OCI-LY1 (cell line): ENCODE results near the gene CDK18.

Experiments
- H2AFZ ChIP-seq: fragments of 200-600 bp; sonication (generic), shearing (Covaris generic); 2 replicates; pipeline ENCODE4 v1.6.0; 2014; ENCODE audit warnings: antibody characterized with exemption, mild to moderate bottlenecking, low read length
- H3F3A ChIP-seq: fragments of 200-600 bp; sonication (generic), shearing (Covaris generic); 2 replicates; pipeline ENCODE4 v1.6.0; 2014; ENCODE audit warnings: mild to moderate bottlenecking, antibody characterized with exemption, low read length, moderate library complexity; ENCODE audit not compliant: insufficient read depth
- H3K27ac ChIP-seq: fragments of 200-600 bp; sonication (generic); 2 replicates; pipeline ENCODE4 v1.5.1; 2014; ENCODE audit warnings: low read length, mixed run types, mild to moderate bottlenecking, low read depth; ENCODE audit not compliant: poor library complexity, severe bottlenecking
- H3K27me3 ChIP-seq: fragments of 200-600 bp; sonication (generic); 2 replicates; pipeline ENCODE4 v1.6.0; 2014; ENCODE audit warnings: antibody characterized with exemption, mild to moderate bottlenecking, low read length, moderate library complexity; ENCODE audit not compliant: insufficient read depth
- H3K36me3 ChIP-seq: fragments of 200-600 bp; sonication (generic); 2 replicates; pipeline ENCODE4 v1.6.1; 2014; ENCODE audit warnings: mild to moderate bottlenecking, antibody characterized with exemption, low read length, moderate library complexity, mixed read lengths; ENCODE audit not compliant: insufficient read depth
- H3K4me1 ChIP-seq: fragments of 200-600 bp; sonication (generic); 2 replicates; pipeline ENCODE4 v1.5.1; 2014; ENCODE audit warnings: mild to moderate bottlenecking, low read length, moderate library complexity; ENCODE audit not compliant: insufficient read depth, severe bottlenecking
- H3K4me2 ChIP-seq: fragments of 200-600 bp; sonication (generic), shearing (Covaris generic); 2 replicates; pipeline ENCODE4 v1.6.1; 2014; ENCODE audit warnings: low read length
- H3K4me3 ChIP-seq: fragments of 200-600 bp; sonication (generic); 2 replicates; pipeline ENCODE4 v1.5.1; 2014; ENCODE audit warnings: low read length, low read depth, mild to moderate bottlenecking, mixed read lengths; ENCODE audit not compliant: poor library complexity, severe bottlenecking
- H3K79me2 ChIP-seq: fragments of 200-600 bp; shearing (Covaris generic); 2 replicates; pipeline ENCODE4 v1.6.1; 2016; ENCODE audit warnings: mixed run types, low read length, mixed read lengths; ENCODE audit not compliant: insufficient read depth
- H3K9ac ChIP-seq: fragments of 200-600 bp; sonication (generic), shearing (Covaris generic); 2 replicates; pipeline ENCODE4 v1.6.1; 2014; ENCODE audit warnings: mild to moderate bottlenecking, low read length, mixed read lengths
- H3K9me2 ChIP-seq: fragments of 200-600 bp; sonication (generic), shearing (Covaris generic); 2 replicates; pipeline ENCODE4 v1.6.1; 2014; ENCODE audit warnings: low read depth, mild to moderate bottlenecking, low read length, mixed read lengths
- H3K9me3 ChIP-seq: fragments of 200-600 bp; shearing (Covaris generic); 2 replicates; pipeline ENCODE4 v1.6.1; 2014; ENCODE audit warnings: low read length, mixed read lengths
- H4K20me1 ChIP-seq: fragments of 200-600 bp; sonication (generic), shearing (Covaris generic); 2 replicates; pipeline ENCODE4 v1.6.0; 2016; ENCODE audit warnings: mild to moderate bottlenecking, low read length; ENCODE audit not compliant: insufficient read depth
- EZH2 ChIP-seq: fragments of 200-600 bp; sonication (generic), shearing (Covaris generic); IDR thresholded peaks from 2 replicates; pipeline ENCODE4 v1.8.0; 2017; ENCODE audit warnings: borderline replicate concordance, mixed run types, mild to moderate bottlenecking, antibody characterized with exemption, low read length, moderate library complexity, mixed read lengths
- TF ChIP-seq, protein P1 (sequence below): fragments of 200-600 bp; sonication (generic), shearing (Covaris generic); IDR thresholded peaks from 2 replicates; pipeline ENCODE4 v1.5.1; 2017; ENCODE audit warnings: mild to moderate bottlenecking, antibody characterized with exemption, low read length, moderate library complexity, mixed read lengths

CDK18 gene

DNA sequence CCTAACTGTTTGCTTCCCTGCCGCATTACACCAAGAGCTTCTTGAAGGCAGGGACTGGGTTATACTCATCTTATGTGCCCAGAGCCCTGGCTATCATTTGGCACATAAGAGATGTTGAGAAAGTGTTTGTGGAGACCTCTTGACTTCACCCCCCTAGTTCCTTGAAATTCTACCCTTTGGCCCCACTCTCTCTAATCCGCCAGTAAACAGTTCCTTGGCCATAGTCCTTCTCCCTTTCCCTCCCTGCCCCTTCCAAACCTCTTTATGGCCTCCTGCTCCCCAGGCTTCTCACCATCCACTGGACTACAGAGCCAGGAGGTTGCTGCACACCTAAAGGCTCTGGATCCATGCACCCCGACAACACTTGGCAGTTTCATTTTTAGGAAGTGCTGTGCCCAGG is 1.5 kb upstream of the CDK18 start:
- no peak overlapping the region for H3K9ac ChIP-seq
- no peaks in the 10 kb centered on the region for H3K9me3 ChIP-seq
- no peak overlapping the region for H3K27ac ChIP-seq
- H2AFZ ChIP-seq = no peak overlapping the region
- H3K27me3 ChIP-seq = peaks cover 2% of the 10 kb centered on the region; the same call in 1 of the 2 replicates
- no peak overlapping the region for H3K4me3 ChIP-seq
- H3K4me1 ChIP-seq = peaks cover 10% of the 10 kb centered on the region
- H3K9me2 ChIP-seq = no peaks in the 10 kb centered on the region
- no peak overlapping the region for H3K4me2 ChIP-seq
- H3K36me3 ChIP-seq = no peaks in the 10 kb centered on the region
- no peaks in the 10 kb centered on the region for H4K20me1 ChIP-seq
- H3F3A ChIP-seq = no peaks in the 10 kb centered on the region
- no peaks in the 10 kb centered on the region for H3K79me2 ChIP-seq
- no peak for TF ChIP-seq EZH2
- TF ChIP-seq, protein P1, sequence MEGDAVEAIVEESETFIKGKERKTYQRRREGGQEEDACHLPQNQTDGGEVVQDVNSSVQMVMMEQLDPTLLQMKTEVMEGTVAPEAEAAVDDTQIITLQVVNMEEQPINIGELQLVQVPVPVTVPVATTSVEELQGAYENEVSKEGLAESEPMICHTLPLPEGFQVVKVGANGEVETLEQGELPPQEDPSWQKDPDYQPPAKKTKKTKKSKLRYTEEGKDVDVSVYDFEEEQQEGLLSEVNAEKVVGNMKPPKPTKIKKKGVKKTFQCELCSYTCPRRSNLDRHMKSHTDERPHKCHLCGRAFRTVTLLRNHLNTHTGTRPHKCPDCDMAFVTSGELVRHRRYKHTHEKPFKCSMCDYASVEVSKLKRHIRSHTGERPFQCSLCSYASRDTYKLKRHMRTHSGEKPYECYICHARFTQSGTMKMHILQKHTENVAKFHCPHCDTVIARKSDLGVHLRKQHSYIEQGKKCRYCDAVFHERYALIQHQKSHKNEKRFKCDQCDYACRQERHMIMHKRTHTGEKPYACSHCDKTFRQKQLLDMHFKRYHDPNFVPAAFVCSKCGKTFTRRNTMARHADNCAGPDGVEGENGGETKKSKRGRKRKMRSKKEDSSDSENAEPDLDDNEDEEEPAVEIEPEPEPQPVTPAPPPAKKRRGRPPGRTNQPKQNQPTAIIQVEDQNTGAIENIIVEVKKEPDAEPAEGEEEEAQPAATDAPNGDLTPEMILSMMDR = no peak

DNA sequence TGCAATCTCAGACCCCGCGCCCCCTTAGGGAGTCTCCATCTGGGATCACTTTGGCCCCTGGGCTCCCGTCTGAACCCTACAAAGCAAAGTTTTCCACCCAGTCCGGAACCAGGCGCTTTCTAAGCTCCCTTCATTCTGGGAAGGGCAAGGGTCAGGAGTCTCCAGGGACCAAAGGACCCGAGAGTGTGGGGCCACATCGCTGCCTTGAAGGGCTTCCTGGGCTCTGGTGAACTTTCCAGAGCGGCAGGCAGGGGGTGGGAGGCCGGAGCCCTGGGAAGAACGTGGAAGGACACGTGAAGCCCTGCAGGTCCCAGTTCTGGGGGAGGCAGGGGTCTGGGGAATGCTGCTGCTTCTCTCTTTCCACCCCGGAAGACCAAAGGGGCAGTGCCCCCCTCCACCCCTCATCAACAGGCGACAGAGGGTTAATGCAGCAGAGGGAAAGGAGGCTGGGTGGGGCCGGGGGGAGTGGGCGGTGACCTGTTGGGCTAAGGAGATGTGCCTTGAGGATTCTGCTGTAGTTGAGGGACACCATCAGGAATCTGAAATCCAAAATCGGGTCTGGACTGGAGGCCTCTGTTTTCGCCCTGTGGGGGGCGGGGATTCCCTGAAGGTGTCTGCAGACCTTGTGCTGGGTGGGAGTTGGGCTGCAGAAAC is 734 bp downstream of the CDK18 start:
- Histone ChIP-seq H4K20me1 (no peaks in the 10 kb centered on the region), H3K79me2 (no peaks in the 10 kb centered on the region), H3K9ac (peak overlapping the region; percentile 60), H3K9me2 (no peaks in the 10 kb centered on the region), H3K4me3 (peak overlapping the region; percentile 63), H3K36me3 (no peaks in the 10 kb centered on the region), H3F3A (no peaks in the 10 kb centered on the region), H3K9me3 (no peaks in the 10 kb centered on the region), H3K27me3 (peaks cover 2% of the 10 kb centered on the region; the same call in 1 of the 2 replicates), H3K4me1 (peaks cover 10% of the 10 kb centered on the region), H3K27ac (no peak overlapping the region), H2AFZ (no peak overlapping the region), H3K4me2 (peak overlapping the region; percentile 79)
- TF ChIP-seq, protein P1 = no peak
- TF ChIP-seq EZH2 = no peak

DNA sequence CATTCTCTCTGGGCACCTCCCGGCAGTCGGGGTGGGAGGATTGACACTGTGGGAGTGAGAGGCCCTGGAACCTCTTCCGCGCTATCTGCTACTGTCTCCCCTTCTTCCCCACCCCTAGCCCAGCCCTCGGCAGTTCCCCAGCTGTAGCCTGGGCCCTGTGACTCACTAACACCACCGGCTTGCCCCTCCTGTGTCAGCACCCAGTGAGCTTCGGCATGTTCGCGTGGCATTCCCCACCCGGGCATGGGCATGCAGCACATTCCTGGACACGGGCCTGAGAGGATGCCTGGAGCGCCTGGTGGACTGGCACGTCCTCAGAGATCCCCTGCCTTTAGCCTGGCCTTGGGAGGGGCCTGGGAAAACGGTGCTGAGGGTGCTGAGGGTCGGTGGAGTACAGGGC is 1.3 kb downstream of the CDK18 start:
- no peak overlapping the region for H3K4me3 ChIP-seq
- no peaks in the 10 kb centered on the region for H3K36me3 ChIP-seq
- no peak overlapping the region for H2AFZ ChIP-seq
- no peaks in the 10 kb centered on the region for H3K79me2 ChIP-seq
- no peak for TF ChIP-seq EZH2
- TF ChIP-seq, protein P1 = no peak
- H3K4me2 ChIP-seq = no peak overlapping the region
- no peaks in the 10 kb centered on the region for H3K9me3 ChIP-seq
- H3K27me3 ChIP-seq = peaks cover 2% of the 10 kb centered on the region; the same call in 1 of the 2 replicates
- peaks cover 10% of the 10 kb centered on the region for H3K4me1 ChIP-seq
- H3K9ac ChIP-seq = no peak overlapping the region
- H3K9me2 ChIP-seq = no peaks in the 10 kb centered on the region
- no peaks in the 10 kb centered on the region for H3F3A ChIP-seq
- no peak overlapping the region for H3K27ac ChIP-seq
- H4K20me1 ChIP-seq = no peaks in the 10 kb centered on the region
